HUES6 (cell line): ENCODE results near the gene INTS1.
A peak's percentile ranks its signal among the peaks of the same experiment; 100 is the strongest.

Experiments used
- H3K27ac ChIP-seq: 2 replicates; pipeline ENCODE4 v1.7.0; 2013; ENCODE audit warnings: low read depth, mild to moderate bottlenecking, low read length, inconsistent platforms
- H3K27me3 ChIP-seq: 2 replicates; pipeline ENCODE4 v1.6.1; 2013; ENCODE audit warnings: low read length; ENCODE audit not compliant: control insufficient read depth, insufficient read depth
- H3K36me3 ChIP-seq: 2 replicates; pipeline ENCODE4 v1.6.1; 2013; ENCODE audit warnings: low read length; ENCODE audit not compliant: control insufficient read depth, insufficient read depth
- H3K4me1 ChIP-seq: 2 replicates; pipeline ENCODE4 v1.6.1; 2013; ENCODE audit warnings: low read length; ENCODE audit not compliant: control insufficient read depth, insufficient read depth
- H3K4me3 ChIP-seq: 2 replicates; pipeline ENCODE4 v1.5.1; 2013; ENCODE audit warnings: low read depth, low read length
- H3K9ac ChIP-seq: one replicate; pipeline ENCODE4 v1.6.1; 2013; ENCODE audit warnings: mild to moderate bottlenecking, low read length
- H3K9me3 ChIP-seq: 2 replicates; pipeline ENCODE4 v1.6.1; 2013; ENCODE audit warnings: low read depth, low read length; ENCODE audit not compliant: control insufficient read depth, insufficient read depth

The INTS1 gene, protein sequence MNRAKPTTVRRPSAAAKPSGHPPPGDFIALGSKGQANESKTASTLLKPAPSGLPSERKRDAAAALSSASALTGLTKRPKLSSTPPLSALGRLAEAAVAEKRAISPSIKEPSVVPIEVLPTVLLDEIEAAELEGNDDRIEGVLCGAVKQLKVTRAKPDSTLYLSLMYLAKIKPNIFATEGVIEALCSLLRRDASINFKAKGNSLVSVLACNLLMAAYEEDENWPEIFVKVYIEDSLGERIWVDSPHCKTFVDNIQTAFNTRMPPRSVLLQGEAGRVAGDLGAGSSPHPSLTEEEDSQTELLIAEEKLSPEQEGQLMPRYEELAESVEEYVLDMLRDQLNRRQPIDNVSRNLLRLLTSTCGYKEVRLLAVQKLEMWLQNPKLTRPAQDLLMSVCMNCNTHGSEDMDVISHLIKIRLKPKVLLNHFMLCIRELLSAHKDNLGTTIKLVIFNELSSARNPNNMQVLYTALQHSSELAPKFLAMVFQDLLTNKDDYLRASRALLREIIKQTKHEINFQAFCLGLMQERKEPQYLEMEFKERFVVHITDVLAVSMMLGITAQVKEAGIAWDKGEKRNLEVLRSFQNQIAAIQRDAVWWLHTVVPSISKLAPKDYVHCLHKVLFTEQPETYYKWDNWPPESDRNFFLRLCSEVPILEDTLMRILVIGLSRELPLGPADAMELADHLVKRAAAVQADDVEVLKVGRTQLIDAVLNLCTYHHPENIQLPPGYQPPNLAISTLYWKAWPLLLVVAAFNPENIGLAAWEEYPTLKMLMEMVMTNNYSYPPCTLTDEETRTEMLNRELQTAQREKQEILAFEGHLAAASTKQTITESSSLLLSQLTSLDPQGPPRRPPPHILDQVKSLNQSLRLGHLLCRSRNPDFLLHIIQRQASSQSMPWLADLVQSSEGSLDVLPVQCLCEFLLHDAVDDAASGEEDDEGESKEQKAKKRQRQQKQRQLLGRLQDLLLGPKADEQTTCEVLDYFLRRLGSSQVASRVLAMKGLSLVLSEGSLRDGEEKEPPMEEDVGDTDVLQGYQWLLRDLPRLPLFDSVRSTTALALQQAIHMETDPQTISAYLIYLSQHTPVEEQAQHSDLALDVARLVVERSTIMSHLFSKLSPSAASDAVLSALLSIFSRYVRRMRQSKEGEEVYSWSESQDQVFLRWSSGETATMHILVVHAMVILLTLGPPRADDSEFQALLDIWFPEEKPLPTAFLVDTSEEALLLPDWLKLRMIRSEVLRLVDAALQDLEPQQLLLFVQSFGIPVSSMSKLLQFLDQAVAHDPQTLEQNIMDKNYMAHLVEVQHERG (N-terminal part only)

DNA sequence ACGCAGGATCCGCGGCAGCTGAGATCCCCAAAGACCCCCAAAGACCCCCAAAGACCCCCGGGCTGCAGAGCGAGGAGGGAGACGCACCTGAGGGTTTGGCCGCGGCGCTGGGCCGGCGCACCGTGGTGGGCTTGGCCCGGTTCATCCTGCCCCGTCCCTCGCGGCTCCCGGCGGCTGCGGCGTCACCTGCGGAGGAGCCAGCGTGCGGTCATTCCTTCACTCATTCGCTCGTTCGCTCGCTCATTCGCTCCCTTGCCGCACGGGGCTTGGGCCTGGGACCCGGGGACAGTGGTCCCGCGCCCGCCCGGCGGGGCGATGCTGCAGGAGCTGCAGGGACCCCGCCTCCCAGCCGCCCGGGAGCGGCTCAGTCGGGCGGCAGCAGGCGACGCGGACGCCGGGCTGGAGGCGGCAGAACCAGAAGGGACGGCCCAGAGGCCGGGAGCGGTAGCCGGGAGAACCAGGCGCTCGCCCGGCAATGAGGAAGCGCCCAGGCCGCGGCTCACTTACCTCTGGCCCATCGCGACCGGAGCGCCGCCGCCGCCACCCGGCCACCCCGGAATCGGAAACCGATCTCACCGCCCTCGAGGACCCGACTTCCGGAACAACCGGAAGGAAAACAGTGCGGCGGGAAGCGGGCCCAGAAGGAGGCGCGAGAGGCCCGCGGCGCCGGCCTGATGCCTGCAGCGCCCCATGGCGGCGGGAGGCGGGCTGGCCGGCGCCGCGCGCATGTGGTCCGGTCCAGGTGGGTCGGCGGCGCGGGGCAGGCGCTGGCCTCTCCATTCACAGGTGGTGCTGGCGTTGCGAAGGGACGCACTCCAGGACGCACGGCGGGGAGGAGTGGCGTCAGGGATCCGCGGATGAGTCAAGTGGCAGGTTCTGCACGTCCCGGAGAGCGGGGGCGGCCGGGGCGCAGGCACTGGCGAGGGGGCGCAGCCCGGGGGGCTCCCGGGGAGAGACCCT, at the start of gene INTS1:
Gene INTS1, minus strand, starts transcription at position 574 of the 960 bp plus-strand sequence. Its CDS starts 429 bp downstream, at position 145.
- peaks cover 35% of the 10 kb centered on the region for H3K36me3 ChIP-seq
- peak within 1 kb of the TSS; percentile 98 for H3K4me3 ChIP-seq
- H3K27me3 ChIP-seq: no peaks in the 10 kb centered on the region
- H3K9ac ChIP-seq: peak within 1 kb of the TSS; percentile 90
- H3K9me3 ChIP-seq: no peaks in the 10 kb centered on the region
- peak within 1 kb of the TSS; percentile 77; the same call in 1 of the 2 replicates for H3K27ac ChIP-seq
- peaks cover 6% of the 10 kb centered on the region; the same call in 1 of the 2 replicates for H3K4me1 ChIP-seq

DNA sequence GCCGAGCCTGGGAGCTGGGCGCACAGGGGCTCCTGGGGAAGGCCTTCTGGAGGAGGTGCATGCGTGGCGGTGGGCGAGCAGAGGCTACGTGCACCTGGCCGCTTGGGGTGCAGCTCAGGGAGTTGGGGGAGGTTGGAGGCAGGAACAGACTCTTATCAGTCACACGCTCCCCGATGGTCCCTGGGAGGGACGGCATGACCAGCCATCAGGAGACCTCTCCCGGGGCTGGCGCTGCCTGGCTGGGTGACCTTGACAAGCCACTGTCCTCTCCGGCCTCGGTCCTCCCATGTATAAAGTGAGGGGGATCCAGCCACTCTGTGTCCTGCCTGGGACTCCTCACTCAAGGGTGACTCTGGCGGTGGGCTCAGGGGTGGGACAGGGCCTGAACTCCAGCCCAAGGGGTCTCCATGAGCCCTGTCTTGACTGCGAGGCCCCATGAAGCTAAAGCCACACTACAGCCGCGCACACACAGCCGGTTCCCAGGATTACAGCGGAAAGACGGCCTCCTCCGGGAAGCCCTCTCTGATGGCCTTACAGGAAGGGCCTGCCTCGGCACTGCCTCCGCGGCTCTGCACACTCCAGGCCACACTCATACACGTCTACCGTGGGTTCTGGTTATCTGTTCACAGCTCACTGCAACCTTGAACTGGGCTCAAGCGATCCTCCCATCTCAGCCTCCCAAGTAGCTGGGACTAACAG, 49.5 kb upstream of the INTS1 start:
- Histone ChIP-seq H3K27ac (no peak overlapping the region), H3K4me3 (no peak overlapping the region), H3K4me1 (peaks cover 24% of the 10 kb centered on the region), H3K27me3 (no peaks in the 10 kb centered on the region), H3K9me3 (no peaks in the 10 kb centered on the region), H3K36me3 (no peaks in the 10 kb centered on the region; the same call in 1 of the 2 replicates), H3K9ac (no peak overlapping the region)

DNA sequence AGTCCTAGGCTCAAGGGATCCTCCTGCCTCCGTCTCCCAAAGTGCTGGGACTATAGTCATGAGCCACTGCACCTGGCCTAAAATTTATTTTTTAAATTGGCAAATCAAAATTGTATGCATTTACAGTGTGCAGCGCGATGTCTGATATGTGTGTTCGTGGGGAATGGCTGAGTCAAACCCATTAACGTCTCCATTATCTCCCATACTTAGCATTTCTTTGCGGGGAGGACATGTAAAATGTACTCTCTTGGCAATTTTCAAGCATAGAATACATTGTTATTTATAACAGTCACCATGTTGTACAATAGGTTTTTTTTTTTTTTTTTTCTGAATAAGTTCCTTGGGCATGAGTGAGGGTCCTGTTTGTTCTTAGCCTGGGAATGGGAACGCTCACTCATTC, 48.0 kb upstream of the INTS1 start:
- H3K27ac ChIP-seq: no peak overlapping the region
- H3K9ac ChIP-seq: no peak overlapping the region
- no peaks in the 10 kb centered on the region; the same call in 1 of the 2 replicates for H3K36me3 ChIP-seq
- peaks cover 17% of the 10 kb centered on the region for H3K4me1 ChIP-seq
- no peak overlapping the region for H3K4me3 ChIP-seq
- H3K27me3 ChIP-seq: no peaks in the 10 kb centered on the region
- no peaks in the 10 kb centered on the region for H3K9me3 ChIP-seq

DNA sequence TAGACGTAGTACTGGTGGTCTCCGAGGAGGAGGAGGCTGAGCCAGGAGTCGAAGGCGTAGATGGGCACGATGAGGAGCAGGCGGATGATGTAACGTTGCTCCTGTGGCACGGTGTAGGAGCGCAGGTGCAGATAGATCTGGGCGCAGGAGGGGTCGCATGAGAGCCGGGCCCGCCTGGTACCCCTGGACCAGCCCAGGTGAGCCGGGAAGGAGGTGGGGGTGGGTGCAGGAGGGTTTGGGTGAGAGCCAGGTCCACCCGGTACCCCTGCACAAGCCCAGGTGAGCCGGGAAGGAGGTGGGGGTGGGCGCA, 46.6 kb upstream of the INTS1 start:
- H3K4me1 ChIP-seq: peaks cover 13% of the 10 kb centered on the region
- H3K27me3 ChIP-seq: no peaks in the 10 kb centered on the region
- no peak overlapping the region for H3K9ac ChIP-seq
- no peak overlapping the region for H3K4me3 ChIP-seq
- H3K27ac ChIP-seq: no peak overlapping the region
- H3K36me3 ChIP-seq: no peaks in the 10 kb centered on the region; the same call in 1 of the 2 replicates
- H3K9me3 ChIP-seq: no peaks in the 10 kb centered on the region

DNA sequence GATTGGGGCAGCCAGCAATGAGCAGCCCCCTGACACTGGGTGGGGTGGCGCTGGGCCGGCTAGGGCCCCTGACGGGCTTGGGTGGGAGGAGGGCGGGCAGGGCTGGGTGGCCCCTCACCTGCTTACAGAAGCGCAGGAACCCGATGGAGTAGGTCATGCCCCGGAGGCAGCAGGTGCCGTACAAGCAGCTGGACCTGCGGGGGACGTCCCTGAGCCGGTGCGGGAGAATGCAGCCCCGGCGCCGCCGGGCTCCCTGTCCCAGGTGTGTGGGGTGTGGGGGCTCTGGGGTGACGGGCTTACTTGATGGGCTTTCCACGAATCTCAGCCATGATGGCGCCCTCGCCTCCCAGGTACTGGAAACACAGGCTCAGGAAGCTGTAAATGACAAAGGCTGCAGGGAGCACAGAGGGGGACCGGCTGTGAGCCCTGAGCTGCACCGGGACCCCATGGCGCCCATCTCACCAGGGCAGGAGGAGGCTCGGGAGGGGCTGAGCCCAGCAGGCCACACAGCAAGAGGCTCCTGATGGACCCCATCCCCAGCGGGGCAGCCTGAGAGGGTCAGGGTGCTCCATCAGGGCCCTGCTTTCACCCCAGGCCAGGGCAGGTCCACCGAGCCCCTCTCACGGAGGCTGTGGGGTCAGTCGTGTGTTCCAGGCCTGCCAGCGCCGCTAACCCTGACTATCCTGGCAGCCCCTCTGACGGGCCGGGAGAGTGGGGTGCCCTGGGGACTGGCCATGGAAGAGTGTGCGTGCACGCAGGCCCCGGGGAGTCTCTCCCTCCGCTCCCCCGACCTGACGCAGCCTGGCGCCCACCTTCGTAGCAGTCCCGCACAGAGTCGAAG, 46.0 kb upstream of the INTS1 start:
- Histone ChIP-seq H3K27ac (no peak overlapping the region), H3K9me3 (no peaks in the 10 kb centered on the region), H3K27me3 (no peaks in the 10 kb centered on the region), H3K36me3 (no peaks in the 10 kb centered on the region; the same call in 1 of the 2 replicates), H3K9ac (no peak overlapping the region), H3K4me3 (no peak overlapping the region), H3K4me1 (peaks cover 7% of the 10 kb centered on the region)

DNA sequence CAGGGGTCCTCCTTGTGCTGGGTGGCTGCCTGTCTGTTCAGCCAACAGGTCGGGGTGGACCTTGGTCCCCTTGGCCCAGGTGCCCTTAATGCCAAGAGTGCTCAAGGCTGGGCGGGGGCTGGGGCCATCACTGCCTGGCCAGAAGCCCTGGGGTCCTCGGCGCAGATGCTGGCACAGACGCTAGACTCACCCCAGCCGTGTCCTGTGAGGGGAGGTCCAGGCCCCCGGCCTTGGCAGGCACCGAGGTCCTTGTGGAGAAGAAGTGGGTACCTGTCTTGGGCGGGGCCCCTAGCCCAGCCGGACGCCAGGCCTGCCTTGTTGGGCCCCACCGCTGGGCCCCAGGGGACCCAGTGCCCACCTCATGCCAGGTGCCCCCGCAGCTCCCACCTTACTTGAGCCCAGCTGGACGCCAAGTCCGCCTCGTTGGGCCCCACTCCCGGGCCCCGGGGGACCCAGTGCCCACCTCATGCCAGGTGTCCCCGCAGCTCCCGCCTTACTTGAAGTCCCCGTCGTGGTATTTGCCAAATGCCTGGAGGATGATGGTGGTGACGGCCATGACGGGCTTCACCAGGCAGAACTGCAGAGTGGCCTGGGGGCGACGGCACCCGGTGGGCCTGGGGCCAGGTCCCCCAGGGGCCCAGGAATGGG, 45.3 kb upstream of the INTS1 start:
- Histone ChIP-seq H3K4me3 (no peak overlapping the region), H3K4me1 (peaks cover under 1% of the 10 kb centered on the region; the same call in 1 of the 2 replicates), H3K27ac (no peak overlapping the region), H3K9me3 (no peaks in the 10 kb centered on the region), H3K36me3 (no peaks in the 10 kb centered on the region; the same call in 1 of the 2 replicates), H3K9ac (no peak overlapping the region), H3K27me3 (no peaks in the 10 kb centered on the region)

DNA sequence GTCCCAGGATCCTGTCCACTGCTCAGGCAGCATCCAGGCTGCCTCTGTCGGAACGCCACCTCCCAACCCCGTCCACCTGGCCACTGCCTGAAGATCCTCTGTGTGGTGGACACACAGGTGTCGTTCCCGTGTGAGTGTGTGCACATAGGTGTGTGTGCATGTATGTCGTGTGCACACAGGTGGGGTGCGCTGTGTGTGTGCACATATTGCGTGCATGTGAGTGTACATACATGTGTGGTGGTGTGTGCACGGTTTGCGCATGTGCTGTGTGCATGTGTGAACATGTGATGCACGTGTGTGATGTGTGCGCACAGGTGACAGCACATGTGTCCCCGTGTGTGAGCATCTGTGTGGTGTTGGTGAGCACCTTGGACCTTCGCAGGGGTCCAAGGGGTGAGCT, 44.8 kb upstream of the INTS1 start:
- H3K36me3 ChIP-seq: no peaks in the 10 kb centered on the region; the same call in 1 of the 2 replicates
- no peaks in the 10 kb centered on the region for H3K4me1 ChIP-seq
- no peaks in the 10 kb centered on the region for H3K27me3 ChIP-seq
- no peak overlapping the region for H3K27ac ChIP-seq
- no peak overlapping the region for H3K4me3 ChIP-seq
- no peak overlapping the region for H3K9ac ChIP-seq
- no peaks in the 10 kb centered on the region for H3K9me3 ChIP-seq

DNA sequence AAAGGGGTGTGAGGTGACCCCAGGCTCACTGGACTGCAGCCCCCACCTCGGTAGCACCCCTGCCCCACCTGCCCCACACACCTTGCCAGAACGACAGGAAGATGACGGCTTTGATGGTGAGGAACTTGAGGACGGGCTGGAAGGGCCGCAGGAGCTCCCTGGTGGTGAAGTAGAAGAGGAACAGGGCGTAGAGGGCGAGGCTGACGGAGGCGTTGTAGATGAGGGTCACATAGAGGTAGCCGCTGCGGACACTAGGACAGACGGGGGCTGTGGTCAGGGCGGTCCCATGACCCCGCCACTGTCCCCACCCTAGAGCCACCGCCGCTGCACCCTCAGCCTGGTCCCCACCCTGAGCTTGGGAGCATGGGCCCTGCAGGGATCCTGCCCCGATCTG, 44.2 kb upstream of the INTS1 start:
- Histone ChIP-seq H3K9me3 (no peaks in the 10 kb centered on the region), H3K4me1 (no peaks in the 10 kb centered on the region), H3K27me3 (no peaks in the 10 kb centered on the region), H3K4me3 (no peak overlapping the region), H3K9ac (no peak overlapping the region), H3K36me3 (no peaks in the 10 kb centered on the region; the same call in 1 of the 2 replicates), H3K27ac (no peak overlapping the region)
